ENCODE data around the gene CTXND2.

GRCh38 chr1:150922519-150922975, 35.6 kb downstream of the CTXND2 start:
- TF ChIP-seq EZH2phosphoT487 (IDR thresholded peaks at IDR 0.05; ENCODE audit: borderline replicate concordance, low read length) (no peak), CTCF (IDR thresholded peaks at IDR 0.05; ENCODE audit: low read depth, low read length, poor library complexity, severe bottlenecking) (peak; percentile 86)
